GM18861 (cell line): ENCODE results near the gene ARID3C.

Experiments
- ATAC-seq: cut with Tn5 transposase; IDR thresholded peaks from one replicate; pipeline ENCODE4 v1.9.1; 2021; ENCODE audit not compliant: unreplicated experiment

Gene ARID3C, protein sequence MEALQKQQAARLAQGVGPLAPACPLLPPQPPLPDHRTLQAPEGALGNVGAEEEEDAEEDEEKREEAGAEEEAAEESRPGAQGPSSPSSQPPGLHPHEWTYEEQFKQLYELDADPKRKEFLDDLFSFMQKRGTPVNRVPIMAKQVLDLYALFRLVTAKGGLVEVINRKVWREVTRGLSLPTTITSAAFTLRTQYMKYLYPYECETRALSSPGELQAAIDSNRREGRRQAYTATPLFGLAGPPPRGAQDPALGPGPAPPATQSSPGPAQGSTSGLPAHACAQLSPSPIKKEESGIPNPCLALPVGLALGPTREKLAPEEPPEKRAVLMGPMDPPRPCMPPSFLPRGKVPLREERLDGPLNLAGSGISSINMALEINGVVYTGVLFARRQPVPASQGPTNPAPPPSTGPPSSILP

GRCh38 chr9:34628656-34629490 lies at the start of gene ARID3C:
ARID3C (minus strand) TSS chr9:34629066; CDS start chr9:34628014, 1,052 bp downstream.
- ATAC-seq: no peak

GRCh38 chr9:34675869-34676268 lies 47.0 kb upstream of the ARID3C start:
- ATAC-seq: no peak

GRCh38 chr9:34675048-34675714 lies 46.3 kb upstream of the ARID3C start:
- no peak for ATAC-seq

GRCh38 chr9:34674440-34674839 lies 45.6 kb upstream of the ARID3C start:
- ATAC-seq: no peak

GRCh38 chr9:34671307-34671706 lies 42.4 kb upstream of the ARID3C start:
- ATAC-seq: no peak

GRCh38 chr9:34669809-34670562 lies 41.1 kb upstream of the ARID3C start:
- ATAC-seq: no peak

- ATAC-seq: peak; percentile 50
These were observed 36.8 kb upstream of the ARID3C start for GRCh38 chr9:34665381-34666250.

DNA sequence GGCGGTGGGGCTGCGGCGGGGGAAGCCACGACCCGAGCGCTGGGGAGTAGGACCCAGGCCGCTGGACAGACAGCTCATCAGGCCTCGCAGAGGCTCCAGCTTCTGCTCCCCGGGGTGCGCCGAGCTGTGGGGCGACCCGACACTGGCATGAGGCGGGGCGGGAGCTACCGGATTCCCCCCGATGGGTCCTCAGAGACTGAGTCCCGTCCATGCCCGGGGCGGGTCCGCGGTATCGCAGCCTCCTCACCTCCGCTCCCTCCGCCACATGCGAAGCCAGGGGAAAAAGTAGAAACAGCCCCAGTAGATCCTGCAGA lies 36.2 kb upstream of the ARID3C start:
- ATAC-seq: no peak

DNA sequence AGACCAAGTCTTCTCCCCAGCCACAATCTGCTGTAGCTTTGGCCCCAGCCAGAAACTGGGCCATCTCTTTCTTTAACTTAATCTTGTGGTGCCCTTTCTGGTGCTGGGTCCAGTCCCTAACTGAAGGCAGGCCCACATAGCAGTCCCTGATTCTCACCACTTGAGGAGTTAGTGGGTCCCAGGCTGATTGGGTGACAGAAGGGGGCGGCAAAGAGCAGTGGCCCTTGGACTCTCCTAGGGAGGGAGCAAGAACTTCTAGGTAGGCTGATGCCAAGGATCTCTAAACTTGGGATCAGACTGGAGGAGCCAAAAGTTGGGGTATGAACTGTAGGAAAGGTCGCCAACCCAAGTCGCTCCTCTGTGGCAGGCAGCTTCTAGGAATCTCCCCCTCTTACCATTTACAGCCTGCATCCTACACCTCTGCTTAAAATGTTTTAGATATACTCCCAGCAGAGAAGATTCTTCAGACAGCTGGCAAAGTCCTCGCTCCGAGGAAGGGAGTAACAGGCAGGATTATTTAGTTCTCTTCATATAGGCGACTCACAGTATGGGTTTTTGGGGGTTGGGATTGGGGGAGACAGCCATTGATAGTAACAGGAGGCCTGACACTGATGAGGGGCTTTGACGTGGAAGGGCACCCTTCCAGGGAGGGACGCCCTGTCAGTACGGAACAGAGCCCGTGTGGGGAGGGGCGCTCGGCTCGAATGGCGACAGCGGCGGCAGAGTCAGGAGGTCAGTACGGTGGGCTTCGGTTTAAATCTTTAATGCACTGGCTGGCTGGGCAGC lies 35.6 kb upstream of the ARID3C start:
- ATAC-seq: peak; percentile 36

GRCh38 chr9:34663303-34663605 lies 34.4 kb upstream of the ARID3C start:
- ATAC-seq: no peak

DNA sequence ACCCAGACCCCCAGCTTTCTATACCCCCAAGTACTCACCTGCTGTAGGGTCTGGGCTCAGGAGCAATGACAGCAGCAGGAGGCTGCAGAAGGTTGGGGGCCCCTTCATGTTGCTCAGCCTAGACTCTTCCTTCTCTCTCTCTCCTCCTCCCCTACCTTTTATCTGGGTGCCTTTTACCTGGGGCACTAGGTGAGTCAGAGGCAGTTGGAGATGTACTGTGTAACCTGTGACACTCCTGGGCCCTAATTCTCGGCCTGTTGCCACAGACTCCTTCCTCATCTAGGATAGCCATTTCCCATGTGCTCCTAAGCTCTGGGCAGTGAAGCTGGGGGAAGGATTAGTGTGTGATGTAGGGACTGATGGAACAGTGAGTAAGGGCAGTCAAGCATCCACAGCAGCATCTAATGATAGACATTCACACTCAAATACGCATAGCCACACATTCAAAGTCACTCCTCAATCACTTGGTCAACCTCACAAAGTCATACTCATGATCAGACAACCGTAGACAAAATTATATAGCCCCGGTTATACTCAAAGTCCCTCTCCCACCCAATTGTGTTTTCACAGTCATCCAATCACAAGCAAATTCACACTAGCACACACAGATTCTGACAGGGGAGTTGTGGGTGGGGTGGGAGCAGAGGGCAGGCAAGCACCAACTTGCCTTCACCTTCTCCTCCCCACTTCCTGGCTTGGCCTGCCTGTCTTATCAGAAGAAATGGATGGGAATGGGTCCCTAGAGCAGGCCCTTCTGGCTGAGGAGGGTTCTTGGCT lies 33.8 kb upstream of the ARID3C start, which contains the start of gene CCL27:
TSS of gene CCL27 (minus strand) at position 132 of the 777 bp plus-strand sequence. CDS start at position 108, 24 bp downstream.
- ATAC-seq: no peak

- ATAC-seq: no peak
These were observed 30.9 kb upstream of the ARID3C start for GRCh38 chr9:34659592-34660253.

DNA sequence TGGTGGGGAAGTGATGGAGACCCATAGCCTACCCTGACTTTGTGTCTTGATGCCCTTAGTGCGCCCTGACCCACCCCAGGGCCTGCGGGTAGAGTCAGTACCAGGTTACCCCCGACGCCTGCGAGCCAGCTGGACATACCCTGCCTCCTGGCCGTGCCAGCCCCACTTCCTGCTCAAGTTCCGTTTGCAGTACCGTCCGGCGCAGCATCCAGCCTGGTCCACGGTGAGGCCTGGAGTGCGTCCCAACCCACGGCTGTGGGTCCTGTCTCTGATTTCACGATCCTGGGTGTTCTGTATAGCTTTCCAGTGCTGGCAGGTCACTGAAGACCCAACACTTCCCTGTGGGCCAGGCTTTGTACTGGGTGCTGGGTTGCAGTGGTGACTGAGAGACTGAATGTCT lies 29.6 kb upstream of the ARID3C start:
- no peak for ATAC-seq

- ATAC-seq: no peak
These were observed 28.1 kb upstream of the ARID3C start for GRCh38 chr9:34656992-34657391.

DNA sequence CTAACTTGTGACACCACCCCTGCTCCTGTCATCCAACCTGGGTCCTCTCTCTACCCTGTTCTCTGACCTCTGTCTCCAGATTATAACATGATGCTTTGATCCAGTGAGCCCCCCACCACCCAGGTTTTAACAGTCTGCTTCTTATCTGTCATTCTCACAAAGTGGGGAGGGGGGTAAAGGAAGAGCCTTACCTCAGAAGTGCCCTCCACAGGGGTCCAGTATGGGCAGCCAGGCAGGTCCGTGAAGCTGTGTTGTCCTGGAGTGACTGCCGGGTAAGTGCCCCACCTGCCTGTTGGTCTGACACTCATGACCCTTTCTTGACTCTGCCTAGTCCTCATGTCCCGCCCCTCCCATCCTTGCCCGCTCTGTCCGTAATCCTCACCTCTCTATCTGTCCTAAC lies 26.5 kb upstream of the ARID3C start:
- no peak for ATAC-seq

GRCh38 chr9:34654323-34655051 lies 25.6 kb upstream of the ARID3C start:
- no peak for ATAC-seq
